AG09319 (cell line): ENCODE data around the gene ANKRD28.

Source experiments
- DNase-seq: peaks from one replicate; pipeline ENCODE4 v3.0.0-alpha.2; 2010; ENCODE audit warnings: low read depth; ENCODE audit errors: extremely low read depth
- TF ChIP-seq, protein P1 (sequence below): IDR thresholded peaks from 2 replicates; pipeline ENCODE4 v1.5.1; 2011; ENCODE audit warnings: low read depth, mild to moderate bottlenecking, inconsistent platforms, low read length, moderate library complexity

The ANKRD28 gene

DNA sequence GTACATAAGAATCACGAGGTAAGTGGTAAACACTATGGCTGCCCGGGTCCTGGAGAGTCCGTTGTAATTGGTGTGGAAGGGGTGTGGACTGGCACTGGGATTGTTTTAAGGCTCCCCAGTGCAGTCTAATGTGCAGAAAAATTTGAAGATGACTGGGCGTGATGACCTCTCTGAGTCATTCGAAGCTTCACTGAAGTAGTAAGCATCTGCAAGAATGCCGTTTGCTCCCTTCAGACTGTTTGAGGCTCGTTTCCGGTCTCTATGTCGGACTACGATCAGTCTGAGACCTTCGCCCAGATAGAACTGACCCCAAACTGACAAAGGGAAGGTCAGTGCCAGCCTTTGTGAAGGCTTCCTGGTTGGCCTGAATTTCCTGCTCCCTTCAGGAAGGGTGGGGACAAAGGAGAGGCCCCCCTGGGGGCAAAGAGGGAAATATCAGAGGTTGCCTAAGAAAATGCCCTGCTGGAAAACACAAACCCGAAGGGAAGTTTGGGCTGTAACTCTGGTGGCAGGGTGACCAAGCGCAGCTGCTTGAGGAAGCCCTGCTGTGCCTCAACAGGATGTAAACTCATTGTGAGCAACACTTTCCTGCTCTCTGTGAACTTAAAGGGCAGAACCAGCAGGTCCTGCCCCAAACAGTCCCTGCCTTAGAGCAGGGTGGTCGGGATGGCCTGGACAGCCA, 161.6 kb downstream of the ANKRD28 start:
- DNase-seq, result peak; percentile 72
- TF ChIP-seq, protein P1, sequence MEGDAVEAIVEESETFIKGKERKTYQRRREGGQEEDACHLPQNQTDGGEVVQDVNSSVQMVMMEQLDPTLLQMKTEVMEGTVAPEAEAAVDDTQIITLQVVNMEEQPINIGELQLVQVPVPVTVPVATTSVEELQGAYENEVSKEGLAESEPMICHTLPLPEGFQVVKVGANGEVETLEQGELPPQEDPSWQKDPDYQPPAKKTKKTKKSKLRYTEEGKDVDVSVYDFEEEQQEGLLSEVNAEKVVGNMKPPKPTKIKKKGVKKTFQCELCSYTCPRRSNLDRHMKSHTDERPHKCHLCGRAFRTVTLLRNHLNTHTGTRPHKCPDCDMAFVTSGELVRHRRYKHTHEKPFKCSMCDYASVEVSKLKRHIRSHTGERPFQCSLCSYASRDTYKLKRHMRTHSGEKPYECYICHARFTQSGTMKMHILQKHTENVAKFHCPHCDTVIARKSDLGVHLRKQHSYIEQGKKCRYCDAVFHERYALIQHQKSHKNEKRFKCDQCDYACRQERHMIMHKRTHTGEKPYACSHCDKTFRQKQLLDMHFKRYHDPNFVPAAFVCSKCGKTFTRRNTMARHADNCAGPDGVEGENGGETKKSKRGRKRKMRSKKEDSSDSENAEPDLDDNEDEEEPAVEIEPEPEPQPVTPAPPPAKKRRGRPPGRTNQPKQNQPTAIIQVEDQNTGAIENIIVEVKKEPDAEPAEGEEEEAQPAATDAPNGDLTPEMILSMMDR, result no peak

DNA sequence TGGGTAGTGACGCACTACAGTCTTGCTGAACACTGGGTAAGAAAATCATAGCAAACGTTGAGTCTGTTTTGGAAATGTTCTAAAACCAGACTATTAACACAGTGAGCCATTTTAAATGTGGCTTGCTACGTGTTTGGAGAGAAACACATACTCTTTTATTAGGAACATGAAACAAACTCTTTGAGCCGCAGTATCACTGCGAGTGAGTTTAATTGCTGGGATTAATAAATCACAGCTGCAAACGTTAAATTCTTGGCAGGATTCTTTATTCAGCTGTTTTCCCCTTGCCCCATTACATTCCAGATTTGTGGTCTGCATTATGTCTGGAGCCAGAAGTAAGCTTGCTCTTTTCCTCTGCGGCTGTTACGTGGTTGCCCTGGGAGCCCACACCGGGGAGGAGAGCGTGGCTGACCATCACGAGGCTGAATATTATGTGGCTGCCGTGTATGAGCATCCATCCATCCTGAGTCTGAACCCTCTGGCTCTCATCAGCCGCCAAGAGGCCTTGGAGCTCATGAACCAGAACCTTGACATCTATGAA, 162.6 kb downstream of the ANKRD28 start:
- no peak for DNase-seq
- TF ChIP-seq, protein P1, result no peak

DNA sequence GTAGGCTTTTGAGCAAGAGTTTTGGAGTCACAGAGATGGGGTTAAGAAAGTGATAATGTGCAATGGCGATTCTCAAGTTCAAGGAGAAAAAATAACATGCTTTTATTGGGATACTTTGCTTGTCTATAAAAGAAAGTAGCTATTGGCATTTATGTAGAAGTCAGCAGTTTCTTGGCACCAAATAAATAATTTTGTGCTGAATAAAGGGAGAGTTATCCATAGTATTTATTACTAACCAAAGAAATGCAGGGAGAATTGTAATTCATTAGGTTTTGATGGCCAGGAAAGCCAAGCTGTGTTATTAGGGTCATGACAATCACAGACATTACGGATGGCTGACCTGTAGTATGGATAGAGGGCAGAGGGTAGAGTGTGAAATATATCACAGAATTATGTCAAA, 163.1 kb downstream of the ANKRD28 start:
- TF ChIP-seq, protein P1, result no peak
- no peak for DNase-seq

DNA sequence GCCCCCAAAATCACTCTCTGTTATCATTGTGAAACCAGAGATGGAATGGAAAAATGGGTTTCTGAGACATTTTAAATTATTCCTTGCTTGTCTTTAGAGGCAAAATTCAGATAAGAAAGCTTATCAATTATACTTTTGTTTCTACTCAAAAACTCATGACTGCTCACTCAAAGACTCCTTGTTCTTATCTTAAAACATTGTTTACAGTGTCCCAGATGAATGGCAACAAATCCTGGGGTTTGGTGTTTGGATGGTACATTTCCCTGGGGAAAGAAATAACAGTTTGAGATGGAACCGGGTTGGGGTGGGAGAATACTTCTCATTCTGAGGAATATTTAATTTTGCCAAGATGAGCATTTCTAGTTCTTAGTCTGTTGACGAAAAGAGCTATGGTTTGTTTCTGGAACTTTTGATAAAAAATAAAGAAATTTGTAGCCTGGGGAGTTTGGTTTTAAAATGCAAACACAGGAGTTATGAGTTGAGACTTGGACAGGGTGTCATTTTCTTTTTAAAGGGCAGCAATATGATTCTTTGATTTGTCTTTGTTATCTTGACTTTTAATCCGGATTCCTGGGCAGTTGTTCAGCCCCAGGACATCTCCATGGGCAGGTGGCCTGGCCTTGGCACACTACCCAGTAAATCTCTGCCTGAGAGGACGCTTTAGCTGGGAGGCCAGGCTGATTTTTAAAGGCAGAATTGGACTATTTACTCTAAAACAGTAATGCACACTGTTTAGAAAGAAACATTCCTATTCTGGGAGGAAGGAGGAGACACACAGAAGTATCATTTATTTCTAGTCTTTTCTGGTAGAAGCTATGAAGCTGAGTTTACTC, 163.8 kb downstream of the ANKRD28 start:
- TF ChIP-seq, protein P1, result no peak
- DNase-seq, result no peak

DNA sequence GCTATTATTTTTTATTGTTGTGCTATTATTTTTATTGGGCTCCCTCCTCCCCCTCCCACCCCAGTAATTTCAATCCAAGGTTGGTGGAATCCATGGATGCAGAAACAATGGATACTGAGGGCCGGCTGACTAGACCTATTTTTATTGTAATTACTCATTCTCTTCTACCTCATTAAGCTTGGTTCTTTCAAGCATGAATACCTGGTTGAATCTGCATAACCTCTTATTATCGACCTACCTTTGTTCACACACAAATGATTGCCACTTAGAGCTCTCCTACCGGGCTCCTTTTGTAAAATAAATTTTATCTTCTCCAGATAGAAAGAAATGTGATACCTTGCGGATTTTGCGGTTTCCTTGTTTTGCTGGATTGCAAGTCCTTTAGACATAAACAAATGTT, 164.6 kb downstream of the ANKRD28 start:
- no peak for DNase-seq
- TF ChIP-seq, protein P1, result no peak

DNA sequence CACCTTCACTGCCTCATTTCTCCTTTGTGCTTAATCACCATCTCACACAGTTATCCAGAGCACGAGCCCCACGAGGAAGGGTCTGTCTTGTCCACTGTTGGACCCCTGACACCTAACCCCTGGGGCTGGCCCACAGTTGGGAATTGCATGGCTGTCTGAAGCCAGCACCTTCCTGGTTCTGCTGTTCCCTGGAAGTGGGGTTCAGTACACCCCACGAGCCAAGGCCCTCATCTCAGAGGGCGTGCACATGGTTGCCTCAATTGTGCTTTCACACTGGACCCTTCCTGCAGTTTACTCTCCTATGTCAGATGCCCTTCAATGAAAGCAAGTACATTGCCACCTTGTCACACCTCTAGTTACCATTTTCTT, 165.6 kb downstream of the ANKRD28 start:
- TF ChIP-seq, protein P1, result no peak
- DNase-seq, result no peak
